ENCODE results near the gene PCBP3.

The PCBP3 gene

GRCh38 chr21:45931397-45931969 is 288.0 kb downstream of the PCBP3 start:
- no peak for DNase-seq (ENCODE audit: low read depth)

GRCh38 chr21:45932922-45933502 is 289.5 kb downstream of the PCBP3 start:
- DNase-seq (ENCODE audit: low read depth) = no peak

- DNase-seq (ENCODE audit: low read depth) = no peak
Measured at GRCh38 chr21:45934085-45934484, 290.6 kb downstream of the PCBP3 start.

GRCh38 chr21:45934554-45934953 is 291.0 kb downstream of the PCBP3 start:
- no peak for DNase-seq (ENCODE audit: low read depth)

- no peak for DNase-seq (ENCODE audit: low read depth)
Measured at GRCh38 chr21:45935628-45936027, 292.1 kb downstream of the PCBP3 start.

GRCh38 chr21:45937721-45938452 is 294.4 kb downstream of the PCBP3 start:
- no peak for DNase-seq (ENCODE audit: low read depth)

- DNase-seq (ENCODE audit: low read depth) = no peak
Measured at GRCh38 chr21:45938453-45938755, 294.9 kb downstream of the PCBP3 start.

- no peak for DNase-seq (ENCODE audit: low read depth)
Measured at GRCh38 chr21:45938811-45939520, 295.4 kb downstream of the PCBP3 start.

- DNase-seq (ENCODE audit: low read depth) = no peak
Measured at GRCh38 chr21:45939521-45940045, 296.1 kb downstream of the PCBP3 start.

GRCh38 chr21:45940091-45940490 is 296.6 kb downstream of the PCBP3 start:
- DNase-seq (ENCODE audit: low read depth) = no peak

GRCh38 chr21:45940621-45941337 is 297.3 kb downstream of the PCBP3 start:
- DNase-seq (ENCODE audit: low read depth) = no peak

- DNase-seq (ENCODE audit: low read depth) = no peak
Measured at GRCh38 chr21:45941338-45941710, 297.8 kb downstream of the PCBP3 start.

- no peak for DNase-seq (ENCODE audit: low read depth)
Measured at GRCh38 chr21:45941717-45942546, 298.4 kb downstream of the PCBP3 start.

- DNase-seq (ENCODE audit: low read depth) = no peak
Measured at GRCh38 chr21:45942755-45943629, 299.5 kb downstream of the PCBP3 start.

- no peak for DNase-seq (ENCODE audit: low read depth)
Measured at GRCh38 chr21:45943630-45944540, 300.4 kb downstream of the PCBP3 start.

GRCh38 chr21:45944601-45945000 is 301.1 kb downstream of the PCBP3 start:
- no peak for DNase-seq (ENCODE audit: low read depth)

GRCh38 chr21:45945066-45945867 is 301.7 kb downstream of the PCBP3 start:
- no peak for DNase-seq (ENCODE audit: low read depth)

GRCh38 chr21:45945868-45946210 is 302.3 kb downstream of the PCBP3 start:
- no peak for DNase-seq (ENCODE audit: low read depth)

GRCh38 chr21:45947296-45947695 is 303.8 kb downstream of the PCBP3 start:
- no peak for DNase-seq (ENCODE audit: low read depth)

All from ELR (cell line).